OCI-LY1 (cell line): Measurements from ENCODE around the gene HSF2BP.

Experiments used
- CTCF ChIP-seq: fragments of 200-600 bp; sonication (generic), shearing (Covaris generic); IDR thresholded peaks from 2 replicates; pipeline ENCODE4 v1.5.1; 2017; ENCODE audit warnings: mild to moderate bottlenecking, antibody characterized with exemption, low read length, moderate library complexity, mixed read lengths
- EZH2 ChIP-seq: fragments of 200-600 bp; sonication (generic), shearing (Covaris generic); IDR thresholded peaks from 2 replicates; pipeline ENCODE4 v1.8.0; 2017; ENCODE audit warnings: borderline replicate concordance, mixed run types, mild to moderate bottlenecking, antibody characterized with exemption, low read length, moderate library complexity, mixed read lengths

GRCh38 chr21:43691086-43691795 is 32.0 kb upstream of the HSF2BP start:
- no peak for TF ChIP-seq CTCF
- TF ChIP-seq EZH2: no peak
